ENCODE data around the gene MAP3K9.

DNA sequence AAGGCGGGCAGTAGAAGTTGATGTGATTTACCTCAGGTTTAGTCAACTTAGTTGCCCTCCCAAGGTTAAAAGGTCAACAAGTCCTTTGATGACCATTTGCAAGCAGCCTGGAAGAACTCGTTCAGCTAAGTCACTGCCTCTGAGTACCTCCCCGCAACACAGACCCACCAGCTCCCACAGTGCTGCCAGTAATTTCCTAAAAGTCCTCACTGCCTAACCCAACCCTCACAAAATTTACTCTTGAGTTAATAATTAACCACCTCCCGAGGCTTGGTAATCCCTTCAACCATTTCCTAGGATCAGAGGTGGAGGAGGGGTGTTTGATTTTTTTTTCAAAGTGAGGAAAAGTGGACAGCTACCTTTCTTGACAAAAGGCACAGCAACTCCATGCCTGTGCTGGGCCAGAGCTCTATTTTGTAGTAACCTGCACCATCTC, 55.8 kb downstream of the MAP3K9 start:
- TF ChIP-seq, protein P1, sequence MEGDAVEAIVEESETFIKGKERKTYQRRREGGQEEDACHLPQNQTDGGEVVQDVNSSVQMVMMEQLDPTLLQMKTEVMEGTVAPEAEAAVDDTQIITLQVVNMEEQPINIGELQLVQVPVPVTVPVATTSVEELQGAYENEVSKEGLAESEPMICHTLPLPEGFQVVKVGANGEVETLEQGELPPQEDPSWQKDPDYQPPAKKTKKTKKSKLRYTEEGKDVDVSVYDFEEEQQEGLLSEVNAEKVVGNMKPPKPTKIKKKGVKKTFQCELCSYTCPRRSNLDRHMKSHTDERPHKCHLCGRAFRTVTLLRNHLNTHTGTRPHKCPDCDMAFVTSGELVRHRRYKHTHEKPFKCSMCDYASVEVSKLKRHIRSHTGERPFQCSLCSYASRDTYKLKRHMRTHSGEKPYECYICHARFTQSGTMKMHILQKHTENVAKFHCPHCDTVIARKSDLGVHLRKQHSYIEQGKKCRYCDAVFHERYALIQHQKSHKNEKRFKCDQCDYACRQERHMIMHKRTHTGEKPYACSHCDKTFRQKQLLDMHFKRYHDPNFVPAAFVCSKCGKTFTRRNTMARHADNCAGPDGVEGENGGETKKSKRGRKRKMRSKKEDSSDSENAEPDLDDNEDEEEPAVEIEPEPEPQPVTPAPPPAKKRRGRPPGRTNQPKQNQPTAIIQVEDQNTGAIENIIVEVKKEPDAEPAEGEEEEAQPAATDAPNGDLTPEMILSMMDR (IDR thresholded peaks at IDR 0.05) = no peak
- TF ChIP-seq POLR2A (IDR thresholded peaks at IDR 0.05) = no peak
